HG02884 (cell line): ENCODE measurements around the gene CD300A.

Source experiments
- ATAC-seq: cut with Tn5 transposase; IDR thresholded peaks from one replicate; pipeline ENCODE4 v1.9.1; 2021; ENCODE audit warnings: mild to moderate bottlenecking, moderate library complexity; ENCODE audit not compliant: unreplicated experiment

The CD300A gene

DNA sequence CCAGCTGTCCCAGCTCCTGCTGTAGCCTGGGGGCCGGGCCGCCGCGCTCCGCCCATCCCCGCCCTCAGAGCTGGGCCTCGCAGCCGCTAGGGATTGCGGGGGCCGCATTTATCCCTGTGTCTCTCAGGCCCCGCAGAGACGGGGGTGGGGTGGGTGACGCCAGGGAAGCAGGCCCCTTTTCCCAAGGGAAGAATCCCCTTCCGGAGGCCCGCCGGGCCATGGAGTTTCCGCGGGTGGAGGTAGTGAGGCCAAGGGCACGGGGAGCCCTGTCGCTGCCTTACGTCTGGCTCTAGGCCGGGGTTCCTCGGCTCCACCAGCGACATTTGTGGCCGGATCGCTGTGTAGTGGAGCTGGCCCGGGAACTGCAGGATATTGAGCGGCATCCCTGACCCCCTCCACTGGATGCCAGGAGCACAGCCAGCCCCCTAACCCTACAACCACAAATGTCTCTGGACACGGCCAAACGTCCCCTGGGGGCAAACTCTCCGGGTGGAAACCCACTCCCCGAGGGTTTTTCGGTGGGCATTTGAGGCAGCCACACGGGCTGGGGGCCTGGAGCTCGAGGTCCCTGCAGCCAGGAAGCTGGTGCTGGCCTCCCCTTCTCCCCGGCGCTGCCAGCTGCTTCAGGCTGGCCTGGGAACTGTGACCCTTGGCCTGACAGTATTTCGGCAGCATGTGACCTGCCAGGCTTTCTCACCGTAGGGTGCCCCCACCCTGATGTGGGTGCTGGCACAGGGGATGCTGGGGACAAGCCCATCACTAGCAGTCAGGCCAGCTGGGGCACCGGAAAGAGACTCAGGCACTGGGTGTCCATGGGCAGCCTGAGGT, 12.0 kb upstream of the CD300A start:
- ATAC-seq, result peak; percentile 88

DNA sequence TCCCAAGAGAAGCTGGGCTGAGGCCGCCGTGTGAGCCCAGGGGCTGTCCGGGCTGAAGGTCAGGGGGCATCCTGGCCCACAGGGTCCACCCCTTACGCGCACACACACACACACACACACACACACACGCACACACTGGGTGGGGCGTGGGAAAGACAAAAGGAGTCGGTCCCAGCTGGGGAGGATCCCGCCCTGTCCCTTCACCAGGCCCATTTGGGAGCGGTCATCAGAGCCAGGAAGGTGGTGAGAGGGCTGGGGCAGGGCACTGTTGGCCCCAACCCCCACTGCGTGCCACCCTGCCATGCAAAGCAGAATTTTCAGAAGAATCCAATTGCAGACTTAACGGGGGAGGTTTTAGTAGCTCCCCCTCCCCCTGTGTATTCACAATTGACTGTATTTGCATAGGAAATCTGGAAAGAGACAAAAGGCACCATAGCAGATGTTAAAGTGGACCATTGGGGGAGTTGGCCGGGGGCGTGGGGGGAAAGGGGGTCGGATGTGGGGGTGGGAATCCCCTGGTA, 11.3 kb upstream of the CD300A start:
- no peak for ATAC-seq

DNA sequence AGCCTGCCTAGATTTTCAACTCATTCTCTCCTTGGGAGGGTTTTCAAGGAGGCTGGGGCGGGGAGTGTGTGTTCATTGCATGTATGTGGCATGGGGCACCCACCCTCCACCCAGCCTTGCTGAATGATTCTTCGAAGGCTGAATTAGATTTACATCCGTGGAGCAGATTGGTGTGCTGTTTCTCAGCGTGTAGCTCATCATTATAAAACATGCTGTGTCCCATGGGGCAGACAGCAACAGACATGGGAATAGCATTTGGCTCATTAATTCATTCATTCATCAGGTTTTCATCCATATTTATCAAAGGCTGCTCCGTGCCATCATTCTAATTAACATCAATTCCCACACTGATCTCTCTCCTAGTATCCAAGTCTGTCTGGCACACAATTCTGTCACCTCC, 10.6 kb upstream of the CD300A start:
- no peak for ATAC-seq

DNA sequence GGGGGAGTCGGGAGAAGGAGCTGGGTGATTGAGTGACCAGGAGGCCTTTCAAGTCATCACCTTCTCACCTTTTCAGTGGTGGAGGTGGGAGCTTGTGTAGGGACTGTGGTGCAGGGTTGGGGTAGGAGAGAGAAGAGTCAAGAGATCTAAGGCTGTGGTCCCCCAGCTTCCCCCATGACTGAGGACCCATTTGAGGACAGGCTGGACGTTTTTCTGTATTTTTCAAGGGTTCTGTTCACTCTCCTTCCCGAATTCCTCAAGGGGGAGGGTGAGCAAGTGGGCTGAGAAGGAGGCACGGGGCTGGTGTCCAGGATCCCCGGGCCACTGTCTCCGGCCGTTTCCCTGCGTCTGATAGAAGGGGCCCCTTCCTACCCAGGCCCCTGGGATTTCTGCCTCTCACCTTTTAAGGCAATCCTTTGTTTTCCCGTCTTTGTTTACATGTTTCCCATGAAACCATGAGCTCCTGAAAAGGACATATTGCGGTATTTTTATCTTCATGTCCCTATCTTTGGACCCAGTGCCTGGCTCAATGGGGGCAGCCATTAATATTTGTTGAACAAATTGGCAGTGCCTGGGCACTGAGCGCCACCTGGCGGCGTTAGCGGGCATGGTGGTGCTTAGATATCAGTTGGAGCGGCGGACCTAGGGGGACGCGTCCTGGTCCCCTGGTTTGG, 9.2 kb upstream of the CD300A start:
- no peak for ATAC-seq

DNA sequence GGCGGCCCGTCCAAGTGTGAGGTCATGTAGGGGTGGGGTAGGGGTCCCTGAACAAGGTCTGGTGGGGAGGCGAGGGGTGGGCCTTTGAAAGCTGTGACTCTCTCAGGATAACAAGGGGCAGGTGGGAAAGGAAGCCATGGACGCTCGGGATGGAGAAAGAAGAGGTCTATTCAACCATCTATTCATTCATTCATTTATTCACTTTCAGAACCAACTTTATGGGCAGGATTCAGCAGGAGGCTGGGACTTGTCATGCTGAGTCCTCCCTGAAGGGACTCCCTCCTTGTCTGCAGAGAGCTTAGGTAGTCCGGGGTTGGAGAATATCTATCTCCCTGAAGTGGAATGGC, 8.6 kb upstream of the CD300A start:
- no peak for ATAC-seq

DNA sequence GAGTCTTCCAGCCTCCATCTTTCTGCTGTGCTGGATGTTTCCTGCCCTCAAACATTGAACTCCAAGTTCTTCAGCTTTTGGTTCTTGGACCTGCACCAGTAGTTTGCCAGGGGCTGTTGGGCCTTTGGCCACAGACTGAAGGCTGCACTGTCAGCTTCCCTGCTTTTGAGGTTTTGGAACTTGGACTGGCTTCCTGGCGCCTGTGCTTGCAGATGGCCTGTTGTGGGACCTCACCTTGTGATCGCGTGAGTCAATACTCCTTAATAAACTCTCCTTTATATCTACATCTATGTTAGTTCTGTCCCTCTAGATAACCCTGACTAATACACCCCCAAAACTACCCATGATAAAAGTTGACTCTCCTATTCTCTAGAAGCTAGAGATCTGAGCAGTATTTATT, 7.6 kb upstream of the CD300A start:
- ATAC-seq, result no peak

DNA sequence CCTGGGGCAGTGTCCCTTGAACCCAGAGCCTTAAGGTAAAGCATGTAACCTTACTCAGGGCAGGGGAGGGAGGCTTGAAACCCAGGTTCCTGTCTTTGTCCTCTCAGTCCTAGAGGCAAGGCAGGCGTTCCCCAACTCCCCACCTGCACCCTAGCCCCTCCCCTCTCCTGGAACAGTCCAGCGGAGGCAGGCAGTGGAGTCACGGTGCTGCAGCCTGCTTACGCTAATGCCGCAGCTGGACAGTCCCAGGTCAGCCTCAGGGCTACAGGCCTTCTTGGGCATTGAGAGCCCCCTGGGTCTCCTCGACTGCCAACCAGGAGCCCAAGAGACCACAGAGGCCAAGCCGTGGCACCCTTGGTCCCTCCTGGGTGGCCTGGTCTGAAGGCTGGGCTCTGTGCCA, 6.8 kb upstream of the CD300A start:
- no peak for ATAC-seq

DNA sequence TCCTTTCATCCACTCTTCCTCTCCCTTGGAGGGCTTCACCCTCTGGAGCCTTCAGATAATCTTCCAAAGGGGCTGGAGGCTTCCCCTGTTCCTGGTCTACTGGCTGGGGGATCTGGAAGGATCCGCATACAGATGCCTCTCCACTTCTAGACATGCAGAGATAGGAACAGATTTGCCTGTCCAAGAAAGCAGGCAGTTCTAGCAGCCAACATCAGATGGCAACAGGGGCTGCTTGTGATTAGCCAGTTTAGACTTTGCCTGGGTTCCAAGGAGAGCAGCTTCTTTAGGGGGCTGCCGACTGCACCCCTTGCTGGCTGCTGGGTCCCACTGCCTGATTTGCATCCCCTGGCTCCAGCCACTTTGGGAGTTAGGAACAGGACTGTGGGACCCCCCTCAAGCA, 6.2 kb upstream of the CD300A start:
- ATAC-seq, result no peak

DNA sequence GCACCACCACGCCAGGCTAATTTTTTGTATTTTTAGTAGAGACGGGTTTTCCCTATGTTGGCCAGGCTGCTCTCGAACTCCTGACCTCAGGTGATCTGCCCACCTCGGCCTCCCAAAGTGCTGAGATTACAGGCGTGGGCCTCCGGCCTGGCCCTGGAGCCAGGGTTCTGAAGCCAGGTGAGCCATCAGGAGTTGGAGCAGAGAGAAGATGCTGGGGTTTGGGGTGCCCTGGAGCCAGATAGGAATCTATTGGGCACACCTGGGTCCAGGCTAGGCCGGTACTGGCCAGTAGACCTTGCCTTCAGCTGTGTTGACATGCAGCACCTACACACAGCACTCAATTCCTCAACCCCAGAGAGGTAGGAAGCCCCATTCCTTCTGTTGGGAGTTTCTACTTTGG, 5.4 kb upstream of the CD300A start:
- ATAC-seq, result no peak

DNA sequence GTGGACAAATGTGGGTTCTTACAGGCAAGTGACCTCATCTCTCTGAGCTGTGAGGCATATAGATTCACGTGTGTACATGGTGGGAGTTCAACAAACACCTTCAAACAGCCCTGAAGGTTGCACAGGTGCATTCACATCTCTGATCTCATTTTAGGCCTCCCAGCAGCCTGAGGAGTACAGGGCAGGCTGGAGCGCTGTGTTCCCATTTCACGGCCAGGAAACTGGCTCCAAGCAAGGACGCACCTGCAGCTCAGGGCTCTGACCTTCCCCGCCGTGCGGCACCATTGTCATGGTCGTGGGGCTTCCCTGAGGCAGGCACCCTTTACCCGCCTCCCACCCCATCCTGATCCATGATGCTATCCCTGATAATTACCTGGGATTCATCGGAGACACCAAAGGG, 4.8 kb upstream of the CD300A start:
- ATAC-seq, result no peak

DNA sequence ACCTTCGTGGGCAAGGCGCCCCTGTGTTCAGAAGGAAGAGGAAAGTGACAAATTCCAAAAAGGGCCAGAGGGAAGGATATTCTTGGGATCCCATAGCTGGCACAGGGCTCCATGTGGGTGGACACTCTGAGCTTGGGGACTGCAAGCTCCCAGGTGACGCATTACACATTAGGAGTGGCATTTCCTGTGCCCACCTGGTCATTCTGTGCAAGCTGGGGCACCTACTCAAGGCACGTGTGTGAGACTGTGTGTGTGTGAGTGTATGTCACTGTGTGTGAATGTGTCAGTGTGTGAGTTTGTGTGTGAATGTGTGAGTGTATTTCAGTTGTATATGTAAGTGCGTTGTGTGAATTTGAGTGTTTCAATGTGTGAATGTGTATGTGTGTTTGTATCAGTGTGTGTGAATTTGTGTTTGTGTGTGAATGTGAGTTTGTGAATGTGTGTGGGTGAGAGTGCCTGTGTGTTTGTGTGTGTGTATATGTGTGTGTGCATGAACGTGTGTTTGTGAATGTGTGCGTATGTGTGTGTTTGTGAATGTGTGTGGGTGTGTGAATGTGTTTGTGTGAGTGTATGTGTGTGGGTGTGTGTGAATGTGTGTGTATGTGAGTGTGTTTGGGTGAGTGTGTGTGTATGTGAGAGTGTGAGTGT, 1.6 kb upstream of the CD300A start:
- ATAC-seq, result no peak

DNA sequence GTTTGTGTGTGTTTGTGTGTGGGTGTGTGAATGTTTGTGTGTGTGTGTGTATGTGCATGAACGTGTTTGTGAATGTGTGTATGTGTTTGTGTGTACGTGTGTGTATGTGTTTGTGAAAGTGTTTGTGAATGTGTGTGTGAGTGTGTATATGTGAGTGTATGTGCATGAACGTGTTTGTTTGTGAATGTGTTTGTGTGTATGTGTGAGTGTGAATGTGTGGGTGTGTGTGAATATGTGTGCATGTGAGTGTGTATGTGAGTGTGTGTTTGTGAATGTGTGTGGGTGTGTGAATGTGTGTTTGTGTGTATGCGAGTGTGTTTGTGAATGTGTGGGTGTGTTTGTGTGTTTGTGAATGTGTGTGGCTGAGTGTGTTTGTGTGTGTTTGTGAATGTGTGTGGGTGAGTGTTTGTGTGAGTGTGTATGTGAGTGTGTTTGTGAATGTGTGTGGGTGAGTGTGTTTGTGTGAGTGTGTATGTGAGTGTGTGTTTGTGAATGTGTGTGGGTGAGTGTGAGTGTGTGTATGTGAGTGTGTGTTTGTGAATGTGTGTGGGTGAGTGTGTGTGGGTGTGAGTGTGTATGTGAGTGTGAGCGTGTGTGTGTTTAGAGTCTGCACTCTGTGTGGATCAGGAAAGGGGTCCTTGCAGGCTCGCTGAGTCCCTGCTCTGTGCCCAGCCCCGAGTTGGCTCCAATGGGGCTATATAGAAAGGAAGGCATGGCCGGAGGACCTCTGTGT, 890 bp upstream of the CD300A start:
- ATAC-seq, result no peak

DNA sequence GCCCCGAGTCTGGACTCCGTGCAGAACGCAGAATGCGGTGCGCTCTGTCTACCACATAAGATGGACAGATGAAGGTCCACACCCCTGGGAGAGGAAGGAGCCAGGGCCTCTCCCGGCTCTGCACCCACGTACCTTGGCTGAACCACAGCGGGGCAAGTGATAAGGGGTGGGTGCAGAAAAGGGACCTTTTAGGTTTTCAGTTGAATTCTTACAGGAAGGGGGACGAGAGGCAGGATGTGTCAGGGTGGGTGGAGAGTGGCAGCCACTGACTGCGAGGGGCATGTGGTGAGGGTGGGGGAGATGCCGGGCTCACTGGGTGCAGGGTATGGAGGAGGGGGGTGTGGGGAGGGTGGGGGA, 372 bp downstream of the CD300A start:
- ATAC-seq, result no peak

DNA sequence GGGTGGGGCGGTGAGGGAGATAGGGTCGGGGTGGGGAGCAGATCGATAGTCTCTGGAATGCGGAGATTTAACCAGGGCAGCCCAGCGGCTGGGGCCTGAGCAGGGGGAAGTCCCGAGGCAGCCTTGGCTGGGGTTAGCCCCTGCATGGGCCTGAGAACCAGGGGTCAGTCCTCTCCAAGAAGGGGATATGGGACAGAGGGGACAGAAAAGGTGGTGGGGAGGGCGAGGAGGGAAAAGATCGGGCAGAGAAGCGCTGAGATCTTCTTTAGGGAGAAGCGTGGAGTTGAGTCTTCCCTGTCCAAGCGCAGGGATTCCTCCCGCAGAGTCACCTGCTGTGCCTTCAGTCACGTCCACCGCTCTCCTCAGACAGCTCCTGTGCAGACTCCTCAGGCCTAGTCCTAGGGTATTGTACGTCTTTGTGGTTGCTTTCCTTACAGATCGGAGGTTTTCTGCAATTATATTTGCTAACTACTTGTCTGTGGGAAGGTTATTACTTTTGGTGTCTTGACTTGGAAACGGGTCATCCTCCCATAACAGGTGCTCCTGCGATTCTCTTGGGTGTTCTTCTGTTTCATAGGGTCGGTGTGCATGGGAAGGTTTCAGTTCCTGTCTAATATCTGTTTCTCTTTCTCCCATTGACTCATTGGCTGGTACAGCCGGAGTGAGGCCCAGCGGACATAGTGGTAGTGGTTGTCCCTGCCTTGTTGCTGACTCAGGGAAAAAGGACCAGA, 952 bp downstream of the CD300A start:
- no peak for ATAC-seq

DNA sequence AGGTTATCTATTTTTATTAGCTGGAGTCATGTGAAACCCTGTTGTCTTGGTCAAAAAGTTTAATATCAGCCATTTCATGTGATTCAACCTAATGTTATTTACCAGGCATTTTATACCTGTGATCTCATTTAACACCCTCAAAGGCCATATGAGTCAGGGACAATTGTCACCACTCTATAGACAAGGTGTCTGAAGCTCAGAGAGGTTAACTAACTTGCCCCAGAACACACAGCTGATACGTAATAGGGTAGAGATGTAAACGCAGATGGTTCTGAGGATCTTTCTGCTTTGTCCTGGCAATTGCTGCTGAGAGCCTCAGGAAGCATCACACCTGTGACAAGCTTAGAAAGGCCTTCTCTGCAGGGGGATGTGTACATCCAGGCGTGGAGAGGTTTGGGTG, 4.9 kb downstream of the CD300A start:
- no peak for ATAC-seq

DNA sequence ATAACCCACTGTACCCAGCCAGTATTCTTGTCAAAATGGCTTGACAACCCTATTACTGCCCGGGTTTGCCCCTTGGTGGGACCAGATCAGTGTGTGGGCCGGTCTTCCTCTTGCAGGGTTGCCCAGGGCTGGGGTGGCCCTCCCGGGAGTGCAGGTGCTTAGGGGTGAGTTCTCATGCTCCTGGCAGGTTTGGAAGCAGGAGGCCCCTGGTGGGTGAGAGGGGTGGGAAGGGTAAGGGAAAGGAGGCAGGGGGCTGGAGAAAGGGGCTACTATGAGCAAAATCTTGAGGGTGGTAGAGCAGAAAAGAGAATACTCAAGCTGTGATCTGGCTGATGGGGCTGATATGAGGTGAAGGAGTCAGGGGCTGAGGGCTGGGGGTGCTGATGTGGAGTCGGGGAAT, 6.5 kb downstream of the CD300A start:
- no peak for ATAC-seq

DNA sequence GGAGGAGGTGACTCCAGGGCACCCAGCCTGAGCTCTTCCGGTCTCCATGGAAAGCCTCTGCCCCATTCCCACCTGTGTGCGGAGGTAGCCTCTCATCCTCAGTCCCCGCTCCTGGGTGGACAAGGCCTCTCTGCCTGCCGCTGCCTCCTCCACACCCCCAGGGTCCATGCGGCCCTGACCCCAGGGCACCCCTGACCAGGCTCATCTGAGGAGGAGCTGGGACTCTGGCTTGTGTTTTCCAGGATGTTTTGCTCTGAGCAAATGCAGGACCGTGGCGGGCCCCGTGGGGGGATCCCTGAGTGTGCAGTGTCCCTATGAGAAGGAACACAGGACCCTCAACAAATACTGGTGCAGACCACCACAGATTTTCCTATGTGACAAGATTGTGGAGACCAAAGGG, 6.9 kb downstream of the CD300A start:
- no peak for ATAC-seq

DNA sequence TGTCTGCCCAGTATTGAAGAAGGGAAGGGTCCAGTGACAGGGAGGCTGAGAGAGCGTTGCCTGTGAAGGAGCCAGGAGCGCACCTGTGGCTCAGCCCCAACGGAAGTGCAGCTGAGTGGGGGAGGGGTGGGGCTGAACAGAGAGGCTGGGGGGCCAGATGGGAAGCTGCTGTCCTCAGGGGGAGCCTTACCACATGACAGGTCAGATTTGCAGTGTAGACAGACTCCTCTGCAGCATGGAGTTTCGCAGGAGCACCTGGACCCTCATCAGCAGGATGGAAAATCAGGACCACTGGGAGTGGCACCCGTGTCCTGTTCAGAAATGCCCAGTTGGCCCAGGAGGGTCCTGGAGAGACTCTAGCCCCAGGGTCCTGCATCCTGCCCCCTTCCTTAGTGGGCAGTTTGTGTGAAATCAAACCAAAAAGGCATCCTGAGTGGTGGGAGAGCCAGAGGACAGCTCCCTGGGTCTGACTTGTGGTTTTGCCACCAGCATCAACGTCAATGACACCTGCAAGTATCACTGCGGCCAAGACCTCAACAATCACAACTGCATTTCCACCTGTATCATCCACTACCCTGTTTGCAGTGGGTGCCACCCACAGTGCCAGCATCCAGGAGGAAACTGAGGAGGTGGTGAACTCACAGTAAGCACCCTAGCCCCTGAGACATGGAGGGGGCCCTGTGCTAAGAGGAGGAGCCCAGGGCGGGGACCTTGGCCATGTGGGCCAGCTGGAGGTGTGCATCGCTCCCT, 7.8 kb downstream of the CD300A start:
- no peak for ATAC-seq

DNA sequence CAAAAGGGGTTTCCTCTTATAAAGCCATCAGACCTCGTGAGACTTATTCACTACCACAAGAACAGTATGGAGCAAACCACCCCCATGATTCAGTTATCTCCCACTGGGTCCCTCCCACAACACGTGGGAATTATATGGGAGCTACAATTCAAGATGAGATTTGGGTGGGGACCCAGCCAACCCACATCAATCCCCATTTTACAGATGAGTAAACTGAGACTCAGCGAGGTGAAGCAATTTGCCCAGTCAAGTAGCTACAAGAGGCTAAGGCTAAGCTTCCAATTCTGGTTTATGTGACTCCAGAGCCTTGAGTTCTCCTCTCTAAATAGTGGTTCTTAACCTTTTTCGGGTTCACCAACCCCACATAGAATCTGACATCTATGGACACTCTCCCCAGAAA, 8.8 kb downstream of the CD300A start:
- no peak for ATAC-seq

DNA sequence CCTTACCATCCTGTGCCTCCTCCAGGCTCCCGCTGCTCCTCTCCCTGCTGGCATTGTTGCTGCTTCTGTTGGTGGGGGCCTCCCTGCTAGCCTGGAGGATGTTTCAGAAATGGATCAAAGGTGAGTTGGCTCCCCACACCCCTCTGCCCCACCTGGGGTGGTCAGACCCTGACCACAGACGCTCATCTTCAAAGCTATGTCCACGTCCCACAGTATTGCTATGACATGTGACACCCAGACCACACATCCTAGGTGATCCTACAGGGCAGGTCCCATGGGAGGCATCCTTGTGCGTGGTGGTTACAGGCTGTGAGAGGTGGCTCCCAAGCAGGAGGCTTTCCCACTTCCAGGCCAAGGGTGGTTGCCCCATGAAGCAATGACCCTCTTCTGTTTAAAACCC, 11.0 kb downstream of the CD300A start:
- ATAC-seq, result no peak
